HL-60 (cell line): Measurements from ENCODE around the gene IPPK.

Source experiments
- DNase-seq, 2 experiments: peaks; one replicate each; pipeline ENCODE4 v3.0.0-alpha.2; 2010 to 2020; ENCODE audit warnings: low read depth in 1 of 2, low spot score in 1 of 2
- H3K27ac ChIP-seq: fragments of 250-450 bp; sonication (Bioruptor Pico); replicated peaks from 2 replicates; pipeline ENCODE4 v1.5.1; 2020; ENCODE audit warnings: mild to moderate bottlenecking, moderate library complexity
- H3K27me3 ChIP-seq: fragments of 250-450 bp; sonication (Bioruptor Pico); 2 replicates; pipeline ENCODE4 v1.5.1; 2021; ENCODE audit warnings: mild to moderate bottlenecking, moderate library complexity; ENCODE audit not compliant: insufficient read depth, poor library complexity, severe bottlenecking
- H3K4me3 ChIP-seq: replicated peaks from 2 replicates; pipeline ENCODE4 v1.5.1; 2011; ENCODE audit warnings: mild to moderate bottlenecking, control low read depth, low read length; ENCODE audit not compliant: insufficient read depth
- CTCF ChIP-seq: IDR thresholded peaks from one replicate; pipeline ENCODE4 v1.5.1; 2011; ENCODE audit warnings: low read length, control low read depth, inconsistent platforms; ENCODE audit not compliant: insufficient read depth
- GABPA ChIP-seq: IDR thresholded peaks from 2 replicates; pipeline ENCODE4 v1.6.1; 2012; ENCODE audit warnings: low read depth
- POLR2AphosphoS5 ChIP-seq: IDR thresholded peaks from 2 replicates; pipeline ENCODE4 v1.6.1; 2012; ENCODE audit warnings: low read depth
- REST ChIP-seq: IDR thresholded peaks from 2 replicates; pipeline ENCODE4 v1.6.1; 2012; ENCODE audit warnings: low read depth; ENCODE audit not compliant: insufficient replicate concordance

Gene IPPK

GRCh38 chr9:92649007-92649406, 20.9 kb downstream of the IPPK start:
- no peak for TF ChIP-seq CTCF
- no peak for TF ChIP-seq POLR2AphosphoS5
- TF ChIP-seq GABPA = no peak
- no peak for TF ChIP-seq REST
- Histone ChIP-seq H3K27ac (no peak overlapping the region), H3K27me3 (no peaks in the 10 kb centered on the region), H3K4me3 (no peak overlapping the region)
- no peak for DNase-seq

GRCh38 chr9:92648474-92648971, 21.4 kb downstream of the IPPK start:
- Histone ChIP-seq H3K4me3 (no peak overlapping the region), H3K27me3 (no peaks in the 10 kb centered on the region)

More at GRCh38 chr9:92648474-92648971, 21.4 kb downstream of the IPPK start:
- DNase-seq = no peak
- TF ChIP-seq GABPA (no peak), REST (no peak), CTCF (no peak)
- no peak overlapping the region for H3K27ac ChIP-seq
